Erythroblast (primary cell): ENCODE measurements around the gene TRAPPC5.

Experiments
- DNase-seq, 2 experiments: peaks; one replicate each; lab custom pipeline; 2025; lab: John Stamatoyannopoulos, UW
- GATA1 ChIP-seq: IDR thresholded peaks from 2 replicates; pipeline ENCODE4 v1.6.1; 2011; ENCODE audit warnings: low read depth, mild to moderate bottlenecking, control low read depth, low read length, moderate library complexity
- POLR2A ChIP-seq: IDR thresholded peaks from 2 replicates; pipeline ENCODE4 v1.6.1; 2011; ENCODE audit warnings: mild to moderate bottlenecking, low read length

Gene TRAPPC5

DNA sequence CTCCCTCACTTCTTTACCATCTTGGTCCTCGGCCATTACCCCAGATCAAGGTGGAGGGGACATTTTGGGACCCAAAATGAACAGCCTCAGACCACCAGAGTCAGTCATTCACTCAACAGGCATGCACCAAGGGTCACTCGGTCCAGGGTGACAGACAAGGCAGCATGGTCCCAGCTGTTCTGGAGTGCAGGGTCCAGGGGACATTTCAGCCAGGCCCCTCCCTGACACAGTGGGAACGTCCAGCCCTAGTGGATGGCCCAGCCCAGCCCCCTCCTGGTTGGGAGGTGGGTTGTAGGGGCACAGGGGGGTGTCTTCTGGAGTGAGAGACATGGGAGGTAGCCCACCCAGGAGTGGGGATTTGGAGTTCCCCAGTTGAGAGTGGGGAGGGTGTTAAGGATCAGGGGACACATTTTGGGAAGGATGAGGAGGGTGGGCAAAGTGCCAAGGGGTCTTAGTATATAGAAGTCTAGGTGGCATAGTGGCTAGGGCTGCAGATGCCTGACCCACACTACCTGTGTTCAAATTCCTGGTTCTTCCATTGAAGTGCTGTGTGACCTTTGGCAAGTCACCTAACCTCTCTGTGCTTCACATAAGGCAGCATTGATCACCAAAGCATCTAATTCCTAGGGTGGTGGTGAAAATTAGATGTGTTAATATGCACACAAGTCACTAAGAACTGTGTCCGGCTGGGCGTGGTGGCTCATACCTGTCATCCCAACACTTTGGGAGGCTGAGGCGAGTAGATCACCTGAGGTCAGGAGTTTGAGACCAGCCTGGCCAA is 23.8 kb downstream of the TRAPPC5 start:
- DNase-seq: no peak
- TF ChIP-seq POLR2A (no peak), GATA1 (no peak)

DNA sequence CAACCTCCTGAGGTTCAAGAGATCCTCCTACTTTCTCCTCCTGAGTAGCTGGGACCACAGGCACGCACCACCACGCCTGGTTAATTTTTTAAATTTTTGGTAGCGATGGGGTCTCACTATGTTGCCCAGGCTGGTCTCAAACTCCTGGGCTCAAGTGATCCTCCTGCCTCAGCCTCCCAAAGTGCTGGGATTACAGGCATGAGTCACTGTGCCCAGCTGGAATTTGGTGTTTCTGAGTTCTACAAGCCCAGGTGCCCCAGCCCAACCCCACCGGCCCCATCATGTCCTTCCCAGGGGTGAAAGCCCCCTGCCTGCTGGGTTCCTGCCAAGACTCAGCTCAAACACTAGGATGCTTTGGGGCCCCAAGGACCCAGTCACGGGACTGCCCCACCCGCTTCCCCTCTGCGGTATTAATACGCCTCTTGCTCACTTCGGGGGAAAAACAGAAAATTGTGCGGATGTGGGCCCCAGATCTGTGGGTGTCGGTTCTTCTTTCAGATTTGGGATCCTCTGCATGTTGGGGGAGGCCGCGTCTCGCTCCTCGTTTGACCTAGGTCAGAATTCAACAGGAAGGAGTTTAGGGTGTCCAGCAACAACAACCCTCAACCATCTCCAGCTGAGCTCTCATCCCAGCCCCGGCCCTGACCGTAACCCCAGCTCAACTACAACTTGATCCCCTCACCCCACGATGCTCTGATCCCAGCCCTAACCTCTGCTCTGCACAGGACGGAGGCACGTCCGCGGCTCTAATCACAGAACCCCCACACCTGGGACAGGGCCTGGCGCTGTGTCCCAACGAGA is 25.0 kb downstream of the TRAPPC5 start:
- TF ChIP-seq GATA1 (no peak), POLR2A (no peak)
- no peak for DNase-seq

DNA sequence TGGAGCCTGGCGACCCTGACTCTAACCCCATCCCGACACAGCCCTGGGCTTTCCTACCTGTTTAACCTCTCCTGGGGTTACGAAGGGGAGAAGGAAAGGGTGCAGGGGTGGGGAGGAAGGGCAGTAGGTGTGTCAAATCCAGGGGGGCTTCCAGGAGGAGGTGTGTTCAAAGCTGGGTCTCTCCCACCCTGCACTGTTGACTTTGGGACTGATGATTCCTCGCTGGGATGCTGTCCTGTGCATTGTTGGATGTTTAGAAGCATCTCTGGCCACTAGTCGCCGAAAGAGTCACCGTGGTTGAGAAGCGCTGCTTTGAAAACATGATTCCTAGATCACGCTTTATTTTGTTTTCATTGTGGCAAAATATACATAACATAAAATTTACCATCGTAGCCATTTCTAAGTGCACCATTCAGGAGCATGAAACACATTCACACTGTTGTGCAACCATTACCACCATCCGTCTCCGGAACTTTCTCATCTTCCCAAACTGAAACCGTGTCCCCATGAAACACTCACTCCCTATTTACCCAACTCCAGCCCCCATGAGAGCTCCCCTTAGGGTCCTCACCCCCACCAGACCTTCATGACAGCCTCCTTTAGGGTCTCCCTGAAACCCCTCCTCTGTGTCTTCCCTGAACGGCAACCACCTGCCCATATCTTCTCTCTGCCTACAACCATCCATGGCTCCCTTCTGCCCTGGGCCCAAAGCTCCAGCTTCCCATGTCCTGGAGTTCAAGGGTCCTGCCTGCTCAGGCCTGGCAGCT is 25.7 kb downstream of the TRAPPC5 start:
- TF ChIP-seq GATA1 (no peak), POLR2A (no peak)
- DNase-seq: no peak

DNA sequence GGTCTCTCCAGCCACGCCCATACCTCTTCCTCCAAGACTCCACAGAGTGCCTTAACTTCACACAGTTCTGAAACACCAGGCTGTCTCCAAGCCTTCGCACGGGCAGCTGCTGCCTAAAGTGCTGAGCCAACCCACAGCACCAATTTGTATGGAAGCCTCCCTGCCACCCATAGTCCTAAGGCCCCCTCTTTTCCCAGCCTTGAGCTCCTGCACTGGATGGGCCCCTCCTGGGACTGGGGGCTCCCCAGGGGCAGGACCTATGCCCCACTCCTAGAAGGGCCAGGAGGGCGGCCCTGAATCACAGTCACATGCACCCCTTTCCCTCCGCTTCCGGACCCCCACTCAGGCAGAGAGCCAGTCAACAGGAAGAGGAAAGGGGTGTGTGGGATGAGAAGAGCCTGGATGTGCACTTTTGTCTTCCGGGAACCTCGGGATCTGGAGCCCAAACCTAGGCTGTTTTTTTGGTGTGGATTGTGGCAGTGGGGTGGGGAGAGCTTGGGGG is 26.4 kb downstream of the TRAPPC5 start:
- TF ChIP-seq POLR2A (no peak), GATA1 (no peak)

DNA sequence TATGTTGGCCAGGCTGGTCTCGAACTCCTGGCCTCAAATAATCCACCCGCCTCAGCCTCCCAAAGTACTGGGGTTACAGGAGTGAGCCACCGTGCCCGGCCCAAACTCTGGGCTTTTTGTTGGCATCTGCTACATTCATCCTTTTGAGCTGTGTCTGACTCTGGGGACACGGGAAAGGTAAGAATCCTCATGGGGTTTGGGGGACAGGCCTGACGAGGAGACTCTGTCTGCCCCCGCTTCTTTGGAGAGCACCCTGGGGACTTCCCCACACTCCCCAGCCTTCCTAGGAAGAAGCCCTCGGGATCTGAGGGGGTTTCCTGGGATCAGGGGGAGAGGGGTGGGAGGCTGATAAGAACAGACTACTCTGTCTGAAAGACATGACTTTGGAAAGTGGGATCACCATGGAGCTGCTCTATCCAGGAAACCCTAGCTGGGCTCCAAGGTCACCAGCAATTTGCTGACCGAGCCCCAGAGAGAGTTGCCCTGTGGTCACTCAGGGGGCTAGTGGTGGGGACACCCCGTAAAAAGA is 29.4 kb downstream of the TRAPPC5 start:
- DNase-seq: no peak
- TF ChIP-seq GATA1: no peak
- no peak for TF ChIP-seq POLR2A

More for the DNA sequence above, 26.4 kb downstream of the TRAPPC5 start:
- DNase-seq: no peak

DNA sequence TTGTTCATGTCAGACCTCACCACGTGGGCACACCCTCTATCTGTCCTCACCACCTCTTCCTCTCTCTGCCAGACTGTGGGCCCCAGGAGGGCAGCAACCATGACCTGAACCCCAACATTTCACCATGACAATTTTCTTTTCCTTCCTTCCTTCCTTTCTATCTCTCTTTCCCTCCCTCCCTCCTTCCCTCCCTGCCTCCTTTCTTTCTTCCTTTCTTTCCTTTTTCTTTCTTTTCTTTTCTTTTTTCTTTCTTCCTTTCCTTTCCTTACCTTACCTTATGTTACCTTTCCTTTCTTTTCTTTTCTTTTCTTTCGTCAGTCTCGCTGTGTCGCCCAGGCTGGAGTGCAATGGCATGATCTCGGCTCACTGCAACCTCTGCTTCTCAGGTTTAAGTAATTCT is 30.0 kb downstream of the TRAPPC5 start:
- TF ChIP-seq POLR2A (no peak), GATA1 (no peak)
- no peak for DNase-seq

DNA sequence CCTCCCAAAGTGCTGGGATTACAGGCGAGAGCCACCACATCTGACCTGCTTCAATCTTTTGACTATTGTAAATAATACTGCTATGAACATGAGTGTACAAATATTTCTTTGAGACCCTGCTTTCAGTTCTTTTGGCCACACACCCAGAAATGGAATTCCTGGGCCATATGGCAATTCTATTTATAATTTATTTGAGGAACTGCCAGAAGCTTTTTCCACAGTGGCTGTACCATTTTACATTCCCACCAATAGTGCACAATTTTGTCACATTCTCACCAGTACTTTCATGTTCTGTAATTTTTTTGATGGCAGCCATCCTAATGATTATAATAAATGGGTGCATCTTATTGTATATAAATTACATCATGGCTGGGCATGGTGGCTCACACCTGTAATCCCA is 35.0 kb downstream of the TRAPPC5 start:
- TF ChIP-seq POLR2A (no peak), GATA1 (no peak)
- DNase-seq: no peak

DNA sequence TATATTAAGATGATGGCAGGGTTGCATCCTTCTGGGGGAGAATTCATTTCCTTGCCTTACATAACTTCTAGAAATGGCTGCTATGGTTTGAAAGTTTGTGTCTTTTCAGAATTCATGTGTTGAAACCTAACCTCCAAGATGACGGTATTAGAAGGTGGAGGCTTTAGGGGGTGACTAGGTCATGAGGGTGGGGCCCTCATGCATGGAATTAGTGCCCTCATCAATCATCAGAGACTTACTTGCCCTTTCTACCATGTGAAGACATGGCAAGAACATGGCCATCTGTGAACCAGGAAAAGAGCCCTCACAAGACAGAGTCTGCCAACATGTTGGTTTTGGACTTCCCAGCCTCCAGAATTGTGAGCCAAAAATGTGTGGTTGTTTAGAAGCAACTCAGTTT is 36.1 kb downstream of the TRAPPC5 start:
- TF ChIP-seq POLR2A: no peak
- DNase-seq: no peak

DNA sequence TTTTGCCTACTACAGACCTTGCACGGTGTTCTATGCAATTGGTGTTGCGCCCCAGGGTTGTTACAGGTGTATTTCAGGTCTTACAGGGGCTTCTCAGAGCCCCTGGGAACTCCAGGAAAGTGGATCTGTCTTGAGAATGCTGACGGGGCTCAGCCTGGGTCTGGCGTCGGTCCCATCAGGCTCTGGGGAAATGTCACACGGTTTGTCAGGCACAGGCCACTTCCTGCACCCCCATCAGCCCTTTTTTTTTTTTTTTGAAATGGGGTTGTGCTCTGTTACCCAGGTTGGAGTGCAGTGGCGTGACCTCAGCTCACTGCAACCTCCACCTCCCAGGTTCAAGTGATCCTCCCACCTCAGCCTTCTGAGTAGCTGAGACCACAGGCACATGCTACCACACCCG is 38.0 kb downstream of the TRAPPC5 start:
- no peak for DNase-seq
- TF ChIP-seq POLR2A (no peak), GATA1 (no peak)

DNA sequence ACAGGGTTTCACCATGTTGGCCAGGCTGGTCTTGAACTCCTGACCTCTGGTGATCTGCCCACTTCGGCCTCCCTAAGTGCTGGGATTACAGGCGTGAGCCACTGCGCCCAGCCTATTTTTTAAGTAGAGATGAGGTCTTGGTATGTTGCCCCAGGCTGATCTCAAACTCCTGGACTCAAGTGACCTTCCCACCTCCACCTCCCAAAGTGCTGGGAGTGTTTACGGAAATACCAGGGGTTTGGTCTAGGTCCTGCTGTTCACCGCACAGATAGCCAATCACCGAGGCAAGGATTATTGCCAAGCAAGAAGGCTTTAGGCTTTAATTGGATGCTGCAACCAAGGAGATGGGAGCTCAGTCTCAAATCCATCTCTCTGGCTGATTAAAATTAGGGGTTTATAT is 39.7 kb downstream of the TRAPPC5 start:
- DNase-seq: no peak
- TF ChIP-seq GATA1: no peak
- no peak for TF ChIP-seq POLR2A

DNA sequence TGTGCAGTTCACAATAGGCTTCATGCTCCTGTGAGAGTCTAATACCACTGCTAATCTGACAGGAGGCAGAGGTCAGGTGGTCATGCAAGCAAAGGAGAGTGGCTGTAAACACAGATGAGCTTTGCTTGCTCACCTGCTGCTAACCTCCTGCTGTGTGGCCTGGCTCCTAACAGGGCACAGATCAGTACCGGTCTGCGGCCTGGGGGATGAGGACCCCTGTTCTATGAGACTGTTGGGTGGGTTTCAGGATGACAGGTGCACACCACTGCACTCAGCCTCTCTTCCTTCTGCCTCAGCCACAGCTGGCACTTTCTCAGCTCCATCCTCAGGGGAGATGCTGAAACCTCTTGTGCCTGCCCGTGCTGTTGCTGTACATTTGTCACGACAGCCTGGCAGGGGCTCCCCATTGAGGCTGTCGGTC is 41.6 kb downstream of the TRAPPC5 start:
- no peak for TF ChIP-seq POLR2A
- no peak for TF ChIP-seq GATA1
- DNase-seq: no peak

DNA sequence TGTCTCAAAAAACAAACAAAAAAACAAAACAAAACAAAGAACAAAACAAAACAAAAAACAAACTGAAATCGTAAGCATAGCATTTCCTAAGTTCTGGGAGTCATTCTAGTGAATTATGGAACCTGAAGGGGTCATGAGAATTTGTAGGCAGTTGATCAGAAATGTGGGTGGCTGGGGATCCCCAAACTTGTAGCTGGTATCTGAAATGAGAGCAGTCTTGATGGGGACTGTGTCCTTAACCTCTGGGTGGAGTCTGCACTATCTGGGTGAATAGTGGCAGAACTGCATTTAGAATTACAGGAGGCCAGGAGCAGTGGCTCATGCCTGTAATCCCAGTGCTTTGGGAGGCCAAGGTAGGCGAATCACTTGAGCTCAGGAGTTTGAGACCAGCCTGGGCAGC is 45.2 kb downstream of the TRAPPC5 start:
- TF ChIP-seq GATA1 (no peak), POLR2A (no peak)
- DNase-seq: no peak

DNA sequence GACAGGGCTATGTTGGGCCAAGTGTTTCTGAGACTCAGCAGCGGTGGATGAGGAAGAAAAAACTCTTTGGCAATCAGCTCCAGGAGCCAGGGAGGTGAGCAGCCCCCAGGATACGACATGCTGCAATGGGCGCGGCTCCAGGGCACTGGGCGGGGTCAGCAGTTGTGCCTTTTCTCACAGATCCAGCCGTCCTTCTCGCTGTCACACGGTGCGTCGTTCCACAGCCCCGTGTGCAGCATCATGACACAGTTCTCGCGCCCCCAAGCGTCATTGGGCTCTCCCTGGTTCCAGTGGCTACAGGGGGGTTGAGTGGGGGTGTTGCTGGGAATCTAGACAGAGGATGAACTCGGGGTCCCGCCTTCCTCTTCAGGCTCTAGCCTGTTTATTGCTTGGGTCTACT is 48.6 kb downstream of the TRAPPC5 start:
- DNase-seq: no peak
- TF ChIP-seq POLR2A (no peak), GATA1 (no peak)
